Fibroblast of pulmonary artery (primary cell): Measurements from ENCODE around the gene PIP5K1B.

Source experiments
- DNase-seq: peaks from one replicate; pipeline ENCODE4 v3.0.0-alpha.2; 2010; ENCODE audit warnings: low read depth
- H3K4me3 ChIP-seq: replicated peaks from 2 replicates; pipeline ENCODE4 v1.5.1; 2011; ENCODE audit warnings: low read depth, mild to moderate bottlenecking, control low read depth, low read length, moderate library complexity
- CTCF ChIP-seq: IDR thresholded peaks from 2 replicates; pipeline ENCODE4 v1.5.1; 2011; ENCODE audit warnings: mild to moderate bottlenecking, control low read depth, low read length, inconsistent platforms; ENCODE audit errors: missing control alignments

The PIP5K1B gene

GRCh38 chr9:68721666-68722330 lies 16.8 kb downstream of the PIP5K1B start:
- DNase-seq: no peak
- TF ChIP-seq CTCF: no peak
- no peak overlapping the region for H3K4me3 ChIP-seq

- H3K4me3 ChIP-seq: no peak overlapping the region
- no peak for DNase-seq
- TF ChIP-seq CTCF: no peak
Observed at GRCh38 chr9:68725070-68725469, 20.0 kb downstream of the PIP5K1B start.

- no peak for TF ChIP-seq CTCF
- no peak for DNase-seq
Observed at GRCh38 chr9:68726489-68726888, 21.4 kb downstream of the PIP5K1B start.

GRCh38 chr9:68727636-68728035 lies 22.6 kb downstream of the PIP5K1B start:
- no peak for TF ChIP-seq CTCF
- no peak for DNase-seq
- H3K4me3 ChIP-seq: no peak overlapping the region

More at GRCh38 chr9:68726489-68726888, 21.4 kb downstream of the PIP5K1B start:
- no peak overlapping the region for H3K4me3 ChIP-seq

- DNase-seq: no peak
- no peak overlapping the region for H3K4me3 ChIP-seq
- no peak for TF ChIP-seq CTCF
Observed at GRCh38 chr9:68728731-68729130, 23.7 kb downstream of the PIP5K1B start.

- no peak for TF ChIP-seq CTCF
- no peak overlapping the region for H3K4me3 ChIP-seq
Observed at GRCh38 chr9:68730570-68731235, 25.7 kb downstream of the PIP5K1B start.

GRCh38 chr9:68731857-68732256 lies 26.8 kb downstream of the PIP5K1B start:
- H3K4me3 ChIP-seq: no peak overlapping the region
- no peak for TF ChIP-seq CTCF
- DNase-seq: no peak

More at GRCh38 chr9:68730570-68731235, 25.7 kb downstream of the PIP5K1B start:
- no peak for DNase-seq
